Glutamatergic neuron (in vitro differentiated cells): ENCODE measurements around the gene PRR33. TPM values are rescaled to one million over a fixed set of nuclear protein-coding genes. Genes with fewer than 3 reads are reported as not detected.

Experiments used
- DNase-seq: peaks from one replicate; pipeline ENCODE4 v3.0.0; 2022
- H3K27ac Mint-ChIP-seq: one replicate; pipeline ENCODE4 v1.8.0; 2020; ENCODE audit warnings: mild to moderate bottlenecking, mixed read lengths, inconsistent platforms; ENCODE audit not compliant: unreplicated experiment
- H3K27me3 Mint-ChIP-seq: one replicate; pipeline ENCODE4 v1.8.0; 2020; ENCODE audit warnings: mild to moderate bottlenecking, moderate library complexity, mixed read lengths, inconsistent platforms; ENCODE audit not compliant: unreplicated experiment
- H3K36me3 Mint-ChIP-seq: one replicate; pipeline ENCODE4 v1.8.0; 2020; ENCODE audit warnings: mild to moderate bottlenecking, mixed read lengths, inconsistent platforms; ENCODE audit not compliant: unreplicated experiment
- H3K4me1 Mint-ChIP-seq: one replicate; pipeline ENCODE4 v1.8.0; 2020; ENCODE audit warnings: mild to moderate bottlenecking, low read depth, mixed read lengths, inconsistent platforms; ENCODE audit not compliant: unreplicated experiment
- H3K4me3 Mint-ChIP-seq: one replicate; pipeline ENCODE4 v1.8.0; 2020; ENCODE audit warnings: mild to moderate bottlenecking, mixed read lengths, inconsistent platforms; ENCODE audit not compliant: unreplicated experiment
- H3K9me3 Mint-ChIP-seq: one replicate; pipeline ENCODE4 v1.8.0; 2020; ENCODE audit warnings: mild to moderate bottlenecking, moderate library complexity, mixed read lengths, inconsistent platforms; ENCODE audit not compliant: unreplicated experiment
- CTCF ChIP-seq: fragments of 200-600 bp; sonication (generic); IDR thresholded peaks from one replicate; pipeline ENCODE4 v1.5.0; 2021; ENCODE audit not compliant: partially characterized antibody, unreplicated experiment
- total RNA-seq: library from RNA; stranded (reverse); fragmentation: NEBNext Ultra II Directional; extraction: Animal tissue kit (Norgen Biotek cat#: 25700); gene quantifications from one replicate; pipeline ENCODE4 v1.2.1, GENCODE V29; 2021; ENCODE audit not compliant: unreplicated experiment

PRR33 gene
- total RNA-seq, 1 donor from 2014 or later, result not detected

GRCh38 chr11:1913271-1914060 is 21.8 kb upstream of the PRR33 start:
- Mint-ChIP-seq H3K9me3 (peaks cover 7% of the 10 kb centered on the region), H3K27me3 (peaks cover 10% of the 10 kb centered on the region), H3K4me3 (no peak overlapping the region), H3K27ac (no peak overlapping the region), H3K4me1 (no peaks in the 10 kb centered on the region), H3K36me3 (no peaks in the 10 kb centered on the region)
- TF ChIP-seq CTCF, result no peak
- DNase-seq, result no peak

- TF ChIP-seq CTCF, result no peak
- no peaks in the 10 kb centered on the region for H3K4me1 Mint-ChIP-seq
- no peak for DNase-seq
- no peak overlapping the region for H3K4me3 Mint-ChIP-seq
- peaks cover 10% of the 10 kb centered on the region for H3K27me3 Mint-ChIP-seq
- no peaks in the 10 kb centered on the region for H3K36me3 Mint-ChIP-seq
- H3K27ac Mint-ChIP-seq, result no peak overlapping the region
- peaks cover 7% of the 10 kb centered on the region for H3K9me3 Mint-ChIP-seq
Measured at GRCh38 chr11:1912289-1912878, 20.7 kb upstream of the PRR33 start.

GRCh38 chr11:1909524-1909923 is 17.8 kb upstream of the PRR33 start:
- H3K9me3 Mint-ChIP-seq, result peaks cover 4% of the 10 kb centered on the region
- H3K36me3 Mint-ChIP-seq, result no peaks in the 10 kb centered on the region
- TF ChIP-seq CTCF, result no peak
- no peak overlapping the region for H3K4me3 Mint-ChIP-seq
- H3K27me3 Mint-ChIP-seq, result no peaks in the 10 kb centered on the region
- H3K4me1 Mint-ChIP-seq, result peaks cover 3% of the 10 kb centered on the region
- no peak overlapping the region for H3K27ac Mint-ChIP-seq
- no peak for DNase-seq

- TF ChIP-seq CTCF, result no peak
- Mint-ChIP-seq H3K9me3 (peaks cover 2% of the 10 kb centered on the region), H3K27ac (no peak overlapping the region), H3K36me3 (no peaks in the 10 kb centered on the region), H3K4me1 (peaks cover 3% of the 10 kb centered on the region), H3K4me3 (no peak overlapping the region), H3K27me3 (no peaks in the 10 kb centered on the region)
- no peak for DNase-seq
Measured at GRCh38 chr11:1908618-1909017, 16.9 kb upstream of the PRR33 start.
